Lower lobe of right lung (tissue), 2 donors: ENCODE results near the gene TSPOAP1. TPM values are rescaled to one million over a fixed set of nuclear protein-coding genes. Genes with fewer than 3 reads are reported as not detected.
A peak's percentile ranks its signal among the peaks of the same experiment; 100 is the strongest.

Experiments
- ATAC-seq, 2 donors: fragments of 200-7000 bp; cut with Tn5 transposase; one replicate each; pipeline ENCODE4 v1.9.1; 2020 to 2022; ENCODE audit warnings: mild to moderate bottlenecking in 2 of 2, moderate library complexity in 2 of 2
- DNase-seq: peaks from one replicate; pipeline ENCODE4 v3.0.0-alpha.2; 2020
- H3K27ac ChIP-seq: fragments of 200-600 bp; one replicate; pipeline ENCODE4 v1.8.0; 2022
- H3K27me3 ChIP-seq: fragments of 200-600 bp; one replicate; pipeline ENCODE4 v1.8.0; 2022; ENCODE audit warnings: low read depth
- H3K36me3 ChIP-seq: fragments of 200-600 bp; one replicate; pipeline ENCODE4 v1.8.0; 2022; ENCODE audit warnings: mild to moderate bottlenecking
- H3K4me1 ChIP-seq: fragments of 200-600 bp; one replicate; pipeline ENCODE4 v1.8.0; 2022
- H3K4me3 ChIP-seq: fragments of 200-600 bp; one replicate; pipeline ENCODE4 v1.8.0; 2022; ENCODE audit warnings: mild to moderate bottlenecking
- H3K9me3 ChIP-seq: fragments of 200-600 bp; one replicate; pipeline ENCODE4 v1.8.0; 2022
- intact Hi-C: fragments of 100-400 bp; cut with DNase I; formaldehyde crosslinking; loops from one replicate; pipeline ENCODE4 v1.11.0; 2022
- total RNA-seq: library from RNA; stranded (reverse); fragmentation: NEBNext Ultra II Directional; extraction: Animal tissue kit (Norgen Biotek cat#: 25700); gene quantifications from one replicate; pipeline ENCODE4 v1.2.1, GENCODE V29; 2021
- TF ChIP-seq, protein P1 (sequence below): fragments of 200-600 bp; IDR thresholded peaks from one replicate; pipeline ENCODE4 v1.8.0; 2022; ENCODE audit warnings: antibody characterized with exemption, mild to moderate bottlenecking
- donor health status: DM: no; HTN: yes; CAD: no; lungs with severe emphysema.

The TSPOAP1 gene
- total RNA-seq, 1 donor from 2014 or later: 20.2 TPM

DNA sequence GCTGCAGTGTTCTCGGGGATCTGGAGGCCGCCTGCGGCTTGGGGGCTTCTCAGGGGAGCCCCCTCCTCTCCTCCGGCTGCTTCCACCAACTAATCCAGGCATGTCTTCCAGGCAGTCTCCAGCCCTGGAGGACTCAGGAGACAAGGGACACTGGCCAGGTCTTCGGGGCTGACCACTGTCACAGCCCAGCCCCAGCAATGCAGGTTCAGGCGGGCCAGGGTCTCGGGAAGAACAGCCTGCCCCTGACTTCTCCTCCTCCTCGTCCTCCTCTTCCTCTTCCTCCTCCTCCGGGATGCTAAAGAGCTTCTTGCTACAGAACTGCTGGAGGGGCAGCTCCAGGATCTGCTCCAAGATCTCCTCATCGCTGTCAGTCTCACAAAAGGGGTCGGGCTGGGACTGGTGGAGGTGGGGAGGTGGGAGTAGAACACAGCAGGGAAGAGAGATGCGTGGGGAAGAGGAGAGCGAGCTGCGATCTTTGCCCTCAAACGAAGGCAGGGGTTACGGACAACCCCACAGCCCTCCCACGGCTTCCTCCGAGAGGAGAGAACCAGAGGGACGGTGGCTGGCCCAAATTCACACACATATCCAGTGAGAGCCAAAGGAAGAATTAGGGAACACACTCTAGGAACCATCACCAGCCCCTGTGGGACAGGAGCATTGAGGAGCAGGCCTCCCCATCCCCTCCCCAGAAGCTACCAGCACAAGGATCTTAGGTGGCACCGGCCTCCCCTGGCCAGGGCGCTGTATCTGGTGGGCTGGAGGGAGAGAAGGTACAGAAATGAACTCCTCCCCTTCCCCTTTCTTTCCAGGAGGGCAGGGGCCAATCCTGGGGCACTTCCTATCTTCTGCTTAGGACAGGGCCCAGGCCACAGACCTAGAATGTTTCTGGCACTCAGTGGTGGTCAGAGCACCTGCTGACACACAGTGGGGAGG, 19.3 kb downstream of the TSPOAP1 start:
- H3K4me1 ChIP-seq: no peaks in the 10 kb centered on the region
- H3K27me3 ChIP-seq: no peaks in the 10 kb centered on the region
- ATAC-seq: peak in 1 of 2 donors; percentile 3
- intact Hi-C loops: no loop called here
- H3K9me3 ChIP-seq: no peaks in the 10 kb centered on the region
- TF ChIP-seq, protein P1, sequence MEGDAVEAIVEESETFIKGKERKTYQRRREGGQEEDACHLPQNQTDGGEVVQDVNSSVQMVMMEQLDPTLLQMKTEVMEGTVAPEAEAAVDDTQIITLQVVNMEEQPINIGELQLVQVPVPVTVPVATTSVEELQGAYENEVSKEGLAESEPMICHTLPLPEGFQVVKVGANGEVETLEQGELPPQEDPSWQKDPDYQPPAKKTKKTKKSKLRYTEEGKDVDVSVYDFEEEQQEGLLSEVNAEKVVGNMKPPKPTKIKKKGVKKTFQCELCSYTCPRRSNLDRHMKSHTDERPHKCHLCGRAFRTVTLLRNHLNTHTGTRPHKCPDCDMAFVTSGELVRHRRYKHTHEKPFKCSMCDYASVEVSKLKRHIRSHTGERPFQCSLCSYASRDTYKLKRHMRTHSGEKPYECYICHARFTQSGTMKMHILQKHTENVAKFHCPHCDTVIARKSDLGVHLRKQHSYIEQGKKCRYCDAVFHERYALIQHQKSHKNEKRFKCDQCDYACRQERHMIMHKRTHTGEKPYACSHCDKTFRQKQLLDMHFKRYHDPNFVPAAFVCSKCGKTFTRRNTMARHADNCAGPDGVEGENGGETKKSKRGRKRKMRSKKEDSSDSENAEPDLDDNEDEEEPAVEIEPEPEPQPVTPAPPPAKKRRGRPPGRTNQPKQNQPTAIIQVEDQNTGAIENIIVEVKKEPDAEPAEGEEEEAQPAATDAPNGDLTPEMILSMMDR: no peak
- DNase-seq: peak; percentile 47
- H3K27ac ChIP-seq: no peak overlapping the region
- no peaks in the 10 kb centered on the region for H3K36me3 ChIP-seq
- H3K4me3 ChIP-seq: no peak overlapping the region

- ATAC-seq: peak; percentile 35 to 36
- no peak overlapping the region for H3K27ac ChIP-seq
- no peaks in the 10 kb centered on the region for H3K36me3 ChIP-seq
- DNase-seq: no peak
- H3K4me1 ChIP-seq: no peaks in the 10 kb centered on the region
- intact Hi-C loops: no loop called here
- H3K4me3 ChIP-seq: no peak overlapping the region
- no peaks in the 10 kb centered on the region for H3K9me3 ChIP-seq
- TF ChIP-seq, protein P1: peak; percentile 24
- H3K27me3 ChIP-seq: no peaks in the 10 kb centered on the region
These were observed 20.2 kb downstream of the TSPOAP1 start for GRCh38 chr17:58308173-58308984.

DNA sequence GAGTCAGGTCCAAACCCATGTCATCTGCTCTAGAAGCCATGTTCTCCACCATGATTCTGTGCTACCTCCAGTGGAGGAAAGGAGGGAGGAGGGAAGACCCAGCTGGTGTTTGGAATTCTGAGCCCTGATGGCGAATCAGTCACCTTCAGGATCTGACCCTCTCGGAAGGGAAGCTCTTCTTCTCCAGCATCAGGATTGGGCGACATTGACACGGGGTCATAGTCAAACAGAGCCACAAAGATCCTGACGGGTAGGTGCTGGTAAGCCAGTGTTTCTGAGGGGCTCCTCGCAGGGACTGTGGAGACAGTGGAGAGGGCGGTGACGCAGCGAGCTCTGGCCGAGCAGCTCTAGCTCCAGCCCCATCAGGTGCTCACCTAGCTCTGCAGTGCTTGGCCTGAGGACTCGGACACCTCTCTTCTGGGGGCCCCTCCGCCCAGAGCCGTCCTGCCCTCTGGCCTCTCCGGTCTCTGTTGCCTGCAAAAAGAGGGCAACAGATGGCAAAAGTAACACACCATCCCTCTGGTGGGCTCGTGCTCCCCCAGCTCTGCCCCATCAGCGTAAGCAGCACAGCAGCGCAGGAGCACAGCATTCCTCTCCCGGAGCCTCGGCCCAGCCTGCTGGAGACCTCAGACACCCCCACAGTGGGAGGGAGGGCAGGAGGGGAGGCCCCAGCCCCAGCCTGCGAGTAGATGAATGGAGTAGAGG, 21.0 kb downstream of the TSPOAP1 start:
- Histone ChIP-seq H3K4me3 (no peak overlapping the region), H3K9me3 (no peaks in the 10 kb centered on the region), H3K36me3 (no peaks in the 10 kb centered on the region), H3K27ac (no peak overlapping the region), H3K4me1 (no peaks in the 10 kb centered on the region), H3K27me3 (no peaks in the 10 kb centered on the region)
- no peak for ATAC-seq
- TF ChIP-seq, protein P1: no peak
- intact Hi-C loops: no loop called here
- no peak for DNase-seq

DNA sequence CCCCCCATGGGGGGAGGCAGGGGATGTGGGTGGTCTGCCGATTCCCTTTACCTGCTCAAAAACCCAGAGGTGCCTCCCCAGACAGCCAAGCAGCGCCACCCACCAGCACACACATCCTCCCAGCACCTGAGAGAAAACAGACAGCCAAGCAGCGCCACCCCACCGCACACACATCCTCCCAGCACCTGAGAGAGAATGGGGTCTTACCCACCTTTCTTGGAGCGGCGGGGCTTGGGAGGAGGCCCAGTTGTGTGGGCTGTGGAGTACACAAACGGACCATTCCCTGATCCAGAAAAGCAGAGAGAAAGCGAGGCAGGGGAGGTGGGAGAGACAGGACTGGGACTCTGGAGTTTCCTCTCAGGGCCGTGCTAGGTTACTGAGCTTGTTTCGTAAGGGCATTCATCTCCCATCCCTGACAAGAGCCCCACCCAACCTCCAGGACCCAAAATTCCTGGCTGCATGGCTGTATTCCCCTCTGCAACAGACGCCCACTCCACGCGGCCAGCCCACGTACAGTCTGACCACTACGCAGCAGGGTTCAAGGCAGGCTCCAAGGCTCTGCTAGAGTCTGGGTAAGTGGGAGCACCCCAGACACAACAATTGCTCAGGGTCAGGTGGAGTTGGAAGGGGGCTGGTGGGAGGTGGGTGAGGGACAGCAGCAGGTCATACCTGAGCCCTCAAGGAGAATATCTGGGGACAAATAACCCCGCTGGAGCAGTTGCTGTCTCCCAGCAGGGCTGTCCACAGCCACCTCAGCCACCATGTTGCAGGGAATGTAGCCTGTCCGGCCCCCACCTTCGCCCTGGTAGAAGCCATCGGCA, 22.3 kb downstream of the TSPOAP1 start:
- Histone ChIP-seq H3K36me3 (no peaks in the 10 kb centered on the region), H3K4me1 (no peaks in the 10 kb centered on the region), H3K9me3 (no peaks in the 10 kb centered on the region), H3K27ac (no peak overlapping the region), H3K4me3 (no peak overlapping the region), H3K27me3 (no peaks in the 10 kb centered on the region)
- ATAC-seq (no peak), DNase-seq (no peak)
- TF ChIP-seq, protein P1: no peak
- intact Hi-C loops: no loop called here

- no peaks in the 10 kb centered on the region for H3K27me3 ChIP-seq
- ATAC-seq: no peak
- TF ChIP-seq, protein P1: no peak
- no peak overlapping the region for H3K4me3 ChIP-seq
- no peaks in the 10 kb centered on the region for H3K36me3 ChIP-seq
- H3K4me1 ChIP-seq: no peaks in the 10 kb centered on the region
- intact Hi-C loops: no loop called here
- no peak for DNase-seq
- no peaks in the 10 kb centered on the region for H3K9me3 ChIP-seq
- no peak overlapping the region for H3K27ac ChIP-seq
These were observed 23.0 kb downstream of the TSPOAP1 start for GRCh38 chr17:58305626-58306025.
